ENCODE results near the gene ARFIP1. TPM values are rescaled to one million over a fixed set of nuclear protein-coding genes. Genes with fewer than 3 reads are reported as not detected.

Gene ARFIP1
- total RNA-seq, 4 donors from 2014 or later: 24.3 to 38.3 (median 27.0) TPM

- peaks cover 57% of the 10 kb centered on the region for H3K4me1 ChIP-seq
- 61% methylated on average over 4 of the region's 4 CpGs for WGBS
- H3K9me3 ChIP-seq: no peaks in the 10 kb centered on the region
- H3K4me3 ChIP-seq: no peak overlapping the region
- TF ChIP-seq POLR2A (IDR thresholded peaks at IDR 0.05): no peak
- TF ChIP-seq CTCF (IDR thresholded peaks at IDR 0.05): peak in 1 of 2 donors; percentile 16
- no peaks in the 10 kb centered on the region for H3K27me3 ChIP-seq
- H3K27ac ChIP-seq: no peak overlapping the region
- no peaks in the 10 kb centered on the region for H3K36me3 ChIP-seq
- DNase-seq (ENCODE audit: low spot score in 2 of 2): no peak
Measured at GRCh38 chr4:152784490-152785350, 5.0 kb downstream of the ARFIP1 start.

GRCh38 chr4:152785639-152786615 lies 6.2 kb downstream of the ARFIP1 start:
- 46% methylated on average over 3 of the region's 3 CpGs for WGBS
- no peaks in the 10 kb centered on the region for H3K9me3 ChIP-seq
- H3K4me1 ChIP-seq: peaks cover 51% of the 10 kb centered on the region
- DNase-seq (ENCODE audit: low spot score in 2 of 2): no peak
- no peak overlapping the region for H3K27ac ChIP-seq
- H3K27me3 ChIP-seq: no peaks in the 10 kb centered on the region
- TF ChIP-seq POLR2AphosphoS5 (IDR thresholded peaks at IDR 0.05) (no peak), EP300 (IDR thresholded peaks at IDR 0.05) (no peak), POLR2A (IDR thresholded peaks at IDR 0.05) (no peak), CTCF (IDR thresholded peaks at IDR 0.05) (no peak)
- no peaks in the 10 kb centered on the region for H3K36me3 ChIP-seq
- peak overlapping the region; percentile 1 for H3K4me3 ChIP-seq

GRCh38 chr4:152786627-152787026 lies 6.9 kb downstream of the ARFIP1 start:
- TF ChIP-seq EP300 (IDR thresholded peaks at IDR 0.05): no peak
- no peak for TF ChIP-seq POLR2A (IDR thresholded peaks at IDR 0.05)
- TF ChIP-seq CTCF (IDR thresholded peaks at IDR 0.05): no peak
- no peak for TF ChIP-seq POLR2AphosphoS5 (IDR thresholded peaks at IDR 0.05)
- no peak for DNase-seq (ENCODE audit: low spot score in 2 of 2)
- no peaks in the 10 kb centered on the region for H3K9me3 ChIP-seq
- WGBS: 92% methylated on average over 1 of the region's 1 CpG
- no peaks in the 10 kb centered on the region for H3K27me3 ChIP-seq
- H3K36me3 ChIP-seq: no peaks in the 10 kb centered on the region
- H3K27ac ChIP-seq: no peak overlapping the region
- H3K4me1 ChIP-seq: peaks cover 46% of the 10 kb centered on the region
- no peak overlapping the region for H3K4me3 ChIP-seq

GRCh38 chr4:152795891-152796290 lies 16.1 kb downstream of the ARFIP1 start:
- Histone ChIP-seq H3K9me3 (no peaks in the 10 kb centered on the region), H3K27ac (no peak overlapping the region), H3K36me3 (no peaks in the 10 kb centered on the region), H3K27me3 (no peaks in the 10 kb centered on the region), H3K4me1 (no peaks in the 10 kb centered on the region), H3K4me3 (no peak overlapping the region)
- TF ChIP-seq POLR2AphosphoS5 (IDR thresholded peaks at IDR 0.05): no peak
- TF ChIP-seq CTCF (IDR thresholded peaks at IDR 0.05): no peak
- no peak for TF ChIP-seq EP300 (IDR thresholded peaks at IDR 0.05)
- no peak for TF ChIP-seq POLR2A (IDR thresholded peaks at IDR 0.05)
- no peak for DNase-seq (ENCODE audit: low spot score in 2 of 2)
- WGBS: 96% methylated on average over 3 of the region's 3 CpGs

- H3K27me3 ChIP-seq: no peaks in the 10 kb centered on the region
- TF ChIP-seq POLR2AphosphoS5 (IDR thresholded peaks at IDR 0.05): no peak
- TF ChIP-seq CTCF (IDR thresholded peaks at IDR 0.05): no peak
- TF ChIP-seq EP300 (IDR thresholded peaks at IDR 0.05): no peak
- no peak for TF ChIP-seq POLR2A (IDR thresholded peaks at IDR 0.05)
Measured at GRCh38 chr4:152803541-152803940, 23.8 kb downstream of the ARFIP1 start.

More at GRCh38 chr4:152803541-152803940, 23.8 kb downstream of the ARFIP1 start:
- WGBS: 73% methylated on average over 1 of the region's 1 CpG
- Histone ChIP-seq H3K4me3 (no peak overlapping the region), H3K9me3 (no peaks in the 10 kb centered on the region), H3K4me1 (peaks cover 20% of the 10 kb centered on the region), H3K27ac (no peak overlapping the region), H3K36me3 (no peaks in the 10 kb centered on the region)
- DNase-seq (ENCODE audit: low spot score in 2 of 2): no peak
